Activated CD8-positive, alpha-beta T cell treated with anti-CD3 and anti-CD28 coated beads for 36 hours (primary cell): ENCODE results near the gene NUDT1. TPM values are rescaled to one million over a fixed set of nuclear protein-coding genes. Genes with fewer than 3 reads are reported as not detected.

Experiments used
- ATAC-seq: fragments of 200-7000 bp; cut with Tn5 transposase; one replicate; pipeline ENCODE4 v1.10.0; 2021; ENCODE audit warnings: mild to moderate bottlenecking, moderate library complexity
- CTCF ChIA-PET: fragments of 350-600 bp; sonication (Branson Sonifier 250); formaldehyde crosslinking; loops from one replicate; lab custom pipeline; 2021; ENCODE audit warnings: antibody characterized with exemption; lab: Charles Lee
- POLR2A ChIA-PET: fragments of 350-600 bp; sonication (Branson Sonifier 250); formaldehyde crosslinking; loops from one replicate; lab custom pipeline; 2021; ENCODE audit warnings: antibody characterized with exemption; lab: Charles Lee
- DNase-seq: peaks from one replicate; pipeline ENCODE4 v3.0.0-alpha.2; 2020
- H3K27ac Mint-ChIP-seq: one replicate; pipeline ENCODE4 v1.8.0; 2021; ENCODE audit warnings: mild to moderate bottlenecking, mixed read lengths
- H3K27me3 Mint-ChIP-seq: one replicate; pipeline ENCODE4 v1.8.0; 2021; ENCODE audit warnings: mixed read lengths
- H3K36me3 Mint-ChIP-seq: one replicate; pipeline ENCODE4 v1.8.0; 2021; ENCODE audit warnings: low read depth, mixed read lengths
- H3K4me1 Mint-ChIP-seq: one replicate; pipeline ENCODE4 v1.8.0; 2021; ENCODE audit warnings: low read depth, mixed read lengths
- H3K4me3 Mint-ChIP-seq: one replicate; pipeline ENCODE4 v1.8.0; 2021; ENCODE audit warnings: mild to moderate bottlenecking, moderate library complexity, mixed read lengths
- H3K9me3 Mint-ChIP-seq: one replicate; pipeline ENCODE4 v1.8.0; 2021; ENCODE audit warnings: mixed read lengths
- CTCF ChIP-seq: fragments of 200-600 bp; IDR thresholded peaks from one replicate; pipeline ENCODE4 v1.8.0; 2022; ENCODE audit warnings: antibody characterized with exemption, mild to moderate bottlenecking
- intact Hi-C: fragments of 100-400 bp; cut with micrococcal nuclease; formaldehyde crosslinking; loops from one replicate; pipeline ENCODE4 v1.10.0; 2022
- total RNA-seq, 2 experiments: library from RNA; stranded (reverse); gene quantifications; one replicate each; pipeline ENCODE4 v1.2.3, GENCODE V29; 2021

Gene NUDT1
- total RNA-seq, 2 experiments from 2014 or later, result 90.2 to 93.9 TPM

GRCh38 chr7:2288503-2288902 is 46.5 kb downstream of the NUDT1 start:
- POLR2A ChIA-PET, result no interaction called here

GRCh38 chr7:2289111-2289586 is 47.1 kb downstream of the NUDT1 start:
- no peak for ATAC-seq
- ChIA-PET CTCF (no interaction called here), POLR2A (no interaction called here)
- intact Hi-C loops, result no loop called here
- H3K4me3 Mint-ChIP-seq, result no peak overlapping the region
- no peak overlapping the region for H3K27ac Mint-ChIP-seq
- no peaks in the 10 kb centered on the region for H3K27me3 Mint-ChIP-seq
- no peak for DNase-seq
- H3K9me3 Mint-ChIP-seq, result no peaks in the 10 kb centered on the region
- no peaks in the 10 kb centered on the region for H3K36me3 Mint-ChIP-seq
- no peaks in the 10 kb centered on the region for H3K4me1 Mint-ChIP-seq
- TF ChIP-seq CTCF, result no peak

More at GRCh38 chr7:2288503-2288902, 46.5 kb downstream of the NUDT1 start:
- no peak overlapping the region for H3K27ac Mint-ChIP-seq
- no peak for DNase-seq
- no peaks in the 10 kb centered on the region for H3K27me3 Mint-ChIP-seq
- no peaks in the 10 kb centered on the region for H3K4me1 Mint-ChIP-seq
- no peak overlapping the region for H3K4me3 Mint-ChIP-seq
- intact Hi-C loops, result no loop called here
- no peaks in the 10 kb centered on the region for H3K9me3 Mint-ChIP-seq
- CTCF ChIA-PET, result no interaction called here
- TF ChIP-seq CTCF, result no peak
- no peaks in the 10 kb centered on the region for H3K36me3 Mint-ChIP-seq
- no peak for ATAC-seq

GRCh38 chr7:2289621-2290020 is 47.6 kb downstream of the NUDT1 start:
- DNase-seq (no peak), ATAC-seq (no peak)
- intact Hi-C loops, result no loop called here
- H3K4me3 Mint-ChIP-seq, result no peak overlapping the region
- no peaks in the 10 kb centered on the region for H3K36me3 Mint-ChIP-seq
- TF ChIP-seq CTCF, result no peak
- ChIA-PET CTCF (no interaction called here), POLR2A (no interaction called here)
- H3K27me3 Mint-ChIP-seq, result no peaks in the 10 kb centered on the region
- H3K9me3 Mint-ChIP-seq, result no peaks in the 10 kb centered on the region
- no peaks in the 10 kb centered on the region for H3K4me1 Mint-ChIP-seq
- no peak overlapping the region for H3K27ac Mint-ChIP-seq

GRCh38 chr7:2290877-2291276 is 48.9 kb downstream of the NUDT1 start:
- H3K9me3 Mint-ChIP-seq, result no peaks in the 10 kb centered on the region
- H3K27ac Mint-ChIP-seq, result no peak overlapping the region
- intact Hi-C loops, result no loop called here
- POLR2A ChIA-PET, result no interaction called here
- ATAC-seq, result no peak
- DNase-seq, result no peak
- CTCF ChIA-PET, result no interaction called here
- no peaks in the 10 kb centered on the region for H3K36me3 Mint-ChIP-seq
- no peak overlapping the region for H3K4me3 Mint-ChIP-seq
- no peak for TF ChIP-seq CTCF
- no peaks in the 10 kb centered on the region for H3K27me3 Mint-ChIP-seq
- H3K4me1 Mint-ChIP-seq, result no peaks in the 10 kb centered on the region

GRCh38 chr7:2295936-2296620 is 54.1 kb downstream of the NUDT1 start:
- POLR2A ChIA-PET, result no interaction called here
- peaks cover 24% of the 10 kb centered on the region for H3K4me1 Mint-ChIP-seq

More at GRCh38 chr7:2295936-2296620, 54.1 kb downstream of the NUDT1 start:
- Mint-ChIP-seq H3K4me3 (no peak overlapping the region), H3K36me3 (no peaks in the 10 kb centered on the region), H3K27me3 (no peaks in the 10 kb centered on the region), H3K9me3 (no peaks in the 10 kb centered on the region), H3K27ac (no peak overlapping the region)
- TF ChIP-seq CTCF, result no peak
- DNase-seq, result no peak
- intact Hi-C loops, result no loop called here
- CTCF ChIA-PET, result no interaction called here
- no peak for ATAC-seq
